ENCODE data around the gene MYO15A.

The MYO15A gene

GRCh38 chr17:18106211-18106610 lies 2.3 kb upstream of the MYO15A start:
- DNase-seq: no peak

GRCh38 chr17:18107061-18107790 lies 1.3 kb upstream of the MYO15A start:
- no peak for DNase-seq

DNA sequence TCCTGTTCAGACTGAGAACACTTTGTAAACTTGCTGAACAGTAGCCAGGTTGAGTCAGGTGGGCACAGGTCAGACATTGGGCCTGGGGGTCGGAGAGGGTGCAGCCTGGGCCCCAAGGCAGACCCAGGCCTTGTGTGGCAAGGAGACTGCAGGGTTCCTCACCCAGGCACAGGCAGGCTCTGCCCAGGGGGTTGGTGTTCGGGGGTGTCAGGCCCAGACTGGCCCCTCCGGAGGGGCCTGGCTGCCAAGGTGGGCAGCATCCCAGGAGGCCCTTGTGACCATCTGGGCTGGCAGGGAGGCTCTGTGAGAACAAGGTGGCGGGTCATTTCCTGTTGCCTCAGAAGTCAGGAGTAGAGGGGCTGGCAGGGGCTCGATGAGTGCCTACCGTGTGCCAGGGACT lies 585 bp upstream of the MYO15A start:
- DNase-seq: no peak

DNA sequence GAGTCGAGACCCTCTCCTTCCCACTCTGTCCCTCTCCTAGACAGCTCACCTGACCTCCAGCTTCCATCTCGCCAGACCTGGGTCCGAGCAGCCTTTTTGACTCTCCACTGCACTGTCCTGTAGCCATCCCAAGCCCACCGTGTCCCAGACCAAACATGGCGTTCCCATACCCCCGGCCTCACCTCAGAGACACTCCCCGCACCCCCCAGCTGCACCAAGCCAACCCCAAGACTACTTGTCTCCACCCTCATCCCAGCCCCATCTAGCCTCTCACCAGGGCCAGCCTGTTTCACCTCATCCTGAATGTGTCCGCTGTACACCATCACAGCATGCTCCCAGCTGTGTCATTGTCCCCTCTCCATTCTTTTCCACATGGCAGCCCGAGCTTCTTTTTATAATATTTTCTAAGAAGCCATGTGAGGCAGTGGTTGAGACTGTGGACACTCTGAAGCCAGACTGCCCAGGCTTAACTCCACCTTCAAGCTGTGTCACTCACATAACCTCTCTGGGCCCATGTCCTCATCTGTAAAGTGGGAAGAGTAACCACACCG lies 1.5 kb downstream of the MYO15A start:
- DNase-seq: no peak

GRCh38 chr17:18110636-18111145 lies 2.1 kb downstream of the MYO15A start:
- DNase-seq: no peak

- DNase-seq: no peak
These were observed 2.9 kb downstream of the MYO15A start for GRCh38 chr17:18111330-18111971.

GRCh38 chr17:18115517-18115916 lies 7.0 kb downstream of the MYO15A start:
- no peak for DNase-seq

DNA sequence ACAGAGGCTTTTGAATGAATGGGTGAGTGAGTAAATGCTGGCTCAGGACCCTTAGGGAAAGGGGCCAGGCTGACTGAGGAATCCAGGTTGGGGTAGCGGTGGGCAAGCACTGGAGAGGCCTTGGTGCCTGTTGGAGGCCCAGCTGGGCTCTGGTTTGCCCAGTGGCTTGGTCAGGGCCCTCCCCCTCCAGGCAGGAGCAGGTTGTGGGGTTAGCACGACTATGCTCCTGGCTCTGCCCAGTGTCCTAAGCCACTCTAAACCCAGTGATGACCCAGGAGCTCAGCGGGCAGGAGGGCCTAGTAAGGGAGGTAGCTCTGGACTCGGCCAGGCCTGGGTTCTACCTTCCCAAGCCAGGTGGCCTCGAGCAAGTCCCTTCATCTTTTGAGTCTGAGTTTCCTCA lies 7.5 kb downstream of the MYO15A start:
- no peak for DNase-seq

- no peak for DNase-seq
These were observed 9.0 kb downstream of the MYO15A start for GRCh38 chr17:18117533-18117932.

- DNase-seq: no peak
These were observed 9.7 kb downstream of the MYO15A start for GRCh38 chr17:18117982-18118975.

DNA sequence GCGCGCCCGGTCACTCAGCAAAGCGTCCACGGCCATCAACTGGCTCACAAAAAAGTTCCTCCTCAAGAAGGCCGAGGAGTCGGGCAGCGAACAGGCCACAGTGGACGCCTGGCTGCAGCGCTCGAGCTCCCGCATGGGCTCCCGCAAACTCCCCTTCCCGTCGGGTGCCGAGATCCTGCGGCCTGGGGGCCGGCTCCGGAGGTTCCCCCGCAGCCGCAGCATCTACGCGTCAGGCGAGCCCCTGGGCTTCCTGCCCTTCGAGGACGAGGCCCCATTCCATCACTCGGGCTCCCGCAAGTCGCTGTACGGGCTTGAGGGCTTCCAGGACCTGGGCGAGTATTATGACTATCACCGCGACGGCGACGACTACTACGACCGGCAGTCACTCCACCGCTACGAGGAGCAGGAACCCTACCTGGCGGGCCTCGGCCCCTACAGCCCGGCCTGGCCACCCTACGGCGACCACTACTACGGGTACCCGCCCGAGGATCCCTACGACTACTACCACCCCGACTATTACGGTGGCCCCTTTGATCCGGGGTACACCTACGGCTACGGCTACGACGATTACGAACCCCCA lies 10.7 kb downstream of the MYO15A start:
- no peak for DNase-seq

DNA sequence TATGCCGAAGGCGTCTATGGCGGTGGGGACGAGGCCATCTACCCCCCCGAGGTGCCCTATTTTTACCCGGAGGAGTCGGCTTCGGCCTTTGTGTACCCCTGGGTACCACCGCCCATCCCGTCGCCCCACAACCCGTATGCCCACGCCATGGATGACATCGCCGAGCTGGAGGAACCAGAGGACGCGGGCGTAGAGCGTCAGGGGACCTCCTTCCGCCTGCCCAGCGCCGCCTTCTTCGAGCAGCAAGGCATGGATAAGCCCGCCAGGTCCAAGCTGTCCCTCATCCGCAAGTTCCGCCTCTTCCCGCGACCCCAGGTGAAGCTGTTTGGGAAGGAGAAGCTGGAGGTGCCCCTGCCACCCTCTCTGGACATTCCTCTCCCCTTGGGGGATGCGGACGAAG lies 11.4 kb downstream of the MYO15A start:
- no peak for DNase-seq

GRCh38 chr17:18120461-18121017 lies 12.0 kb downstream of the MYO15A start:
- DNase-seq: no peak

DNA sequence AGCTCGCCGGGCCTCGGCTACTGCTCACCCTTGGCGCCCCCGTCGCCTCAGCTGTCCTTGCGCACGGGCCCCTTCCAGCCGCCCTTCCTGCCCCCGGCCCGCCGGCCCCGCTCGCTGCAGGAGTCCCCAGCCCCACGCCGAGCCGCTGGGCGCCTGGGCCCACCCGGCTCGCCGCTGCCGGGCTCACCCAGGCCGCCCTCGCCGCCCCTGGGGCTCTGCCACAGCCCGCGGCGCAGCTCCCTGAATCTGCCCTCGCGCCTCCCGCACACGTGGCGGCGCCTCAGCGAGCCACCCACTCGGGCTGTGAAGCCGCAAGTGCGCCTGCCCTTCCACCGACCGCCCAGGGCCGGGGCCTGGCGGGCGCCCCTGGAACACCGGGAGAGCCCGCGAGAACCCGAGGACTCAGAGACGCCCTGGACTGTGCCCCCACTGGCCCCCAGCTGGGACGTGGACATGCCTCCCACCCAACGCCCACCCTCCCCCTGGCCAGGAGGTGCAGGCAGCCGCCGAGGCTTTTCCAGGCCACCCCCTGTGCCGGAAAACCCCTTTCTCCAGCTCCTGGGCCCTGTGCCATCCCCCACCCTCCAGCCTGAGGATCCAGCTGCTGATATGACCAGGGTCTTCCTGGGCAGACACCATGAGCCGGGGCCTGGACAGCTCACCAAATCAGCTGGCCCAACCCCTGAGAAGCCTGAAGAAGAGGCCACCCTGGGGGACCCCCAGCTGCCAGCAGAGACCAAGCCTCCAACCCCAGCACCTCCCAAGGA lies 12.8 kb downstream of the MYO15A start:
- DNase-seq: no peak

DNA sequence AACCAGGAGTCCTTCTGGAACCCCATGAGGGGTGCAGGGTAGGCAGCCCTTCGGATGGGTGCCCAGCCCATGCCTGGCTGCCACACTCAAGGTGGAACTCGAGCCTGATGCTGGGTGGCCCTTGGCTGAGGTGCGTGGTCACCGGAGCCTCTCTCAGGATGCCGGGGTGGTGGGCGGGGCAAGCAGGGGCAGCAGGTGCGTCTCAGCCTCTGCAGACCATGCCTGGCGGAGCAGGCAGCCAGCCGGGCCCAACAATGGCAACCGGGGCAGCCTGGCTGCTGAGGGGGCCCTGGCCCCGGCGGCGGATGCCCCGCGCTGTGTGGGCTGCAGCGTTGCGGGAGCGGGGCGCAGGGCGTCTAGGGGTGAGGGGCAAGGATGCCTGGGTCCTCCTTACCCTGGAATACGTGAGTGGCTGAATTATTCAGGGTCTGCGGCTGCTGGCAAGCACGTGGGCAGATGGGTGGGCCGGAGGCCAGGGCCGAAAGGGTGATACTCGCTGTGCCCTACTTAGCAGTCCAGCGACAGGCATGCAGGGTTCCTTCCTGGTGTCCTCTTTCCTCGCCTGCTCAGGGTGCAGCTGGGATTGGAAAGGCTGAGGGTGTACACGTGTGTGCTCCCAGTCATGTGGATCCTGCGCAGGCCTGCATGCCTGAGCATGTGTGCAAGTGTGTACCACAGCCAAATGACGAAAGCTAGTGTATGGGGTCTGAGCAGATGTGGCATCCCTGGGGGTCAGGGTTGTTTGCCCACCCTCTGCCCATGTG lies 14.6 kb downstream of the MYO15A start:
- DNase-seq: no peak

DNA sequence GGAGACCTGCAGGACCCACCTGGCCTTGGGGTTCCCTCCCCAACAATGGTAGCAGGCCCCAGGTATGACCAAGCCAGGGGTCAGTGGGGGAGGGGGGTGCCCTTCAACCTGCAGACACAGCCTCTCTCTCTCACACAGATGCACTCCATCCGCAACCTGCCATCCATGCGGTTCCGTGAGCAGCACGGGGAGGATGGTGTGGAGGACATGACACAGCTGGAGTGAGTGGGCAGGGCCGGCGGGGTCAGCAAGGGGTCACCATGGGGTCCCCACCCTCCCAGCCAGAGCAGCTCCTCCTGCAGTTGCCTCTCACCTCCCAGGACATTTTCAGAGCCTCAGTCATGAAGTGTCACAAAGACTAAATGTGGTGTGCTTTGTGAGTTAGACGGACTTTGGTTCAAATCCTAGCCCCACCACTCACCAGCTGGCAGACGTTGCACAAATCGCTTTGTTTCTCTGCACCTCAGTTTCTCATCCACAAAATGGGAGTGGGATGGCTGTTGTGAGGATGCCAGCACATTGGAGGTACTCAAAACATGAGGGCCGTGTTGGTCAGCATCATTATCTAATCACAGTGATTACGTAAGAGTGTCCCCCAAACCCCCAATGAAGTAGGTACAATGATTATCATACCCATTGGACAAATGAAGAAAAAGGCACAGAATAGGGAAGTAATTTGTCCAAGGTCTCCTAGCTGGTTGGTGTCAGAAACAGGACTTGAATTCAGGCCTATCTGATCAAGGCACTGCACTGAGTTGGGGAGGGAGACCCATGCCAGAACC lies 16.0 kb downstream of the MYO15A start:
- no peak for DNase-seq

DNA sequence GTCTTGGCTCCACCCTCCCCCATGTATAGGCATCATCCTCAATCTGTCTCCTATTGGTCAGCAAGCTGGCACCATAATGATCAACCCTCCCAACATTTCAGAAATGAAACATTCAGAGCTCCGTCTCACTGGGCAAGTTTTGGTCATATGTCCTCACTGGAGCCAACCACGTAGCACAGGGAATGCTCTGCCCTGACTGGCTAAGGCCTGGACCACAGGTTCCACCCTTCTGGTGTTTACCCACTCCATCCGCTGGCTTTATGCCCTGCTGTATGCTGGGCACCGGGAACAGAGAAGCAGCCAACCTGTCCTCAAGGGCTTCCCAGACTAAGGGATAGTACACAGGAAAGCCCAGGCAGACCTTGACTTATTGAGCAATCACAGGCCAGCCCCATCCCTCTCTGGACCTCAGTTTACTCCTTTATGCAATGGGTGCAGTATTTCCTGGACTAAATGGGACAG lies 20.5 kb downstream of the MYO15A start:
- peak; percentile 80 for DNase-seq

DNA sequence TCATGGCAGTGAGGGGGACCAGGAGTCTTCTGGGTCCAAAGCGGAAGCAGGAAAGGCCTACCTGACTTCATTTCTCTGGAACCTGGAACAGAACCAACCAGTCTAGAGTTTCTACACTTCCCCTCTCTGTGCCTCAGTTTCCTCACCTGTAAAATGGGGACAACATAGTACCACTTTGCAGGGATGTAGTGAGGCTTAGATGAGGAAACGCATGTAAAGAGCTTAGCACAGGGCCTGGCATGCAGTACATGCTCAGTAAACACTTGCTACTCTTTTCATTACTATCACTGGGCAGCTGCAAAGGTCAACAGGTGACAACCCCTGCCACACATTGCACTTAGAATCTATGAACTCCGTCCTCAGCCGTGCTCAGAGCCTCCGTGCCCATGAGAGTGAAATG lies 24.2 kb downstream of the MYO15A start:
- no peak for DNase-seq

DNA sequence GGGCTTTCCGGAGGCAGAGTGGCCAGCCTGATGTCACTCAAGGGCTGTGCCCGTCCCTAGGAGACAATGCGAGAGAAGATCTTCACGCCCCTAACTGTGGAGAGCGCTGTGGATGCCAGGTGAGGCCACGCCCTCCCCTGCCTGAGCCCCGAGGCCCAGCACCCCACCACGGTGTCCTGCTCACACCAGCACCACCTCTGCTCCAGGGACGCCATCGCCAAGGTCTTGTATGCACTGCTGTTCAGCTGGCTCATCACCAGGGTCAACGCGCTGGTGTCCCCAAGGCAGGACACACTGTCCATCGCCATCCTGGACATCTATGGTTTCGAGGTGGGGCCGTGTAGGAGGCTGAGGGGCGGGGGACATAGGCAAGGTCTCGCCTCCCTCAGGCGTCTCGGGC lies 27.8 kb downstream of the MYO15A start:
- DNase-seq: no peak
